HG03280 (cell line): ENCODE results near the gene MTRF1.
"Not testable (repeated sequence)": the region's sequence is repeated elsewhere in the genome, so short reads cannot be mapped to it uniquely, and the experiment has no call there.

Source experiments
- ATAC-seq: cut with Tn5 transposase; IDR thresholded peaks from one replicate; pipeline ENCODE4 v1.9.1; 2021; ENCODE audit warnings: mild to moderate bottlenecking, moderate library complexity; ENCODE audit not compliant: unreplicated experiment

Gene MTRF1

DNA sequence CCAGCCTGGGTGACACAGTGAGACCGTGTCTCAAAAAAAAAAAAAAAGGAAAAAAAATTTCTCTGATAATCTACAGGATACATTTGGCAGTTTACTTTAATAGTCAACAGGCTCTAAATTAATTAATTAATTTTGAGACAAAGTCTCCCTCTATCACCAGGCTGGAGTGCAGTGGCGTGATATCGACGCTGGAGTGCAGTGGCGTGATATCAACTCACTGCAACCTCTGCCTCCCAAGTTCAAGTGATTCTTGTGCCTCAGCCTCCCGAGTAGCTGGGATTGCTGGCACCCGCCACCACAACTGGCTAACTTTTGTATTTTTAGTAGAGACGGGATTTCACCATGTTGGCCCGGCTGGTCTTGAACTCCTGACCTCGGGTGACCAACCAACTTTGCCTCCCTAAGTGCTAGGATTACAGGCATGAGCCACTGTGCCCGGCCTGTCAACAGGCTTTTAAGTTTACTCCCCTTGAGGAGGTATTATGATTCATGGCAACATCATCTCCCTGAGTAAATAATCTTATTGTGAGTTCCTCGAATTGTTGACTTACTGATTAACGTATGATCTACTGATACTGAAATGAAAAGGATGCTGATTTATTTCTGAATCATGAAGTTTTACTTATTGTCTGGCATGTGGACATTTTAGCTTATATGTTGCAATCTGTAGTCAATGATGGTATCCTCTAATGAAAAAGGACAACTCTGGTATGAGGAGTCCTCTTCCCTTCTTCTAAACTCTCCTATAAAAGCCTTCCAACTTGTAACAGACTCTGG, 21.3 kb upstream of the MTRF1 start:
- ATAC-seq = no peak

DNA sequence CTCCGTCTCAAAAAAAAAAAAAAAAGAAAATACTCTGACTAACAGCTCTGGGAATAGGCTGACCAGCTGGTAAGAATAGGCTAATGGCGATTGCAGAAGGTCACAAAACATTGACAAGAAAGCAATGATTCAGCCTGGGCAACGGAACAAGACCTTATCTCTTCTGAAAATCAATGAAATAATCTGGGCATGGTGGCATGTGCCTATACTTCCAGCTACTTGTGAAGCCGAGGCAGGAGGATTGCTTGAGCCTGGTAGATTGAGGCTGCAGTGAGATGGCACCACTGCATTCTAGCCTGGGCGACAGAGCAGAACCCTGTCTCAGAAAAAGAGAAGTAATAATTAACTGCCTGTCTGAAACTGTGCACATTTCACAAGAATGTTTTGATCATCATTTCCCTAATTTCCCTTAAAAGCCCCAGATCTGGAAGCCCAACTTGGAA, 18.8 kb upstream of the MTRF1 start:
- ATAC-seq = no peak

DNA sequence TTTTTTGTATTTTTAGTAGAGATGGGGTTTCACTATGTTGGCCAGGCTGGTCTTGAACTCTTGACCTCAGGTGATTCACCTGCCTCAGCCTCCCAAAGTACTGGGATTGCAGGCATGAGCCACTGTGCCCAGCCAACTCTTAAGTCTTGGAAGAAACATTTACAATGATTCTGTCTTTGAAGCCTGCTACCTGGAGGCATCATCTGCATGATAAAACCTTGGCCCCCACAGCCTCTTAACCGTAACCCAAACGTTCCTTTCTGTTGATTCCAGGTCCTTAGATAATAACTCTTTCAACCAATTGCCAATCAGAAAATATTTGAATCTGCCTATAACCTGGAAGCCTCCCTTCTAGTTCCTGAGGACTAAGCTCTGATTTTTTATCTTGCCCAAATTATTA, 15.8 kb upstream of the MTRF1 start:
- not testable (repeated sequence) for ATAC-seq

DNA sequence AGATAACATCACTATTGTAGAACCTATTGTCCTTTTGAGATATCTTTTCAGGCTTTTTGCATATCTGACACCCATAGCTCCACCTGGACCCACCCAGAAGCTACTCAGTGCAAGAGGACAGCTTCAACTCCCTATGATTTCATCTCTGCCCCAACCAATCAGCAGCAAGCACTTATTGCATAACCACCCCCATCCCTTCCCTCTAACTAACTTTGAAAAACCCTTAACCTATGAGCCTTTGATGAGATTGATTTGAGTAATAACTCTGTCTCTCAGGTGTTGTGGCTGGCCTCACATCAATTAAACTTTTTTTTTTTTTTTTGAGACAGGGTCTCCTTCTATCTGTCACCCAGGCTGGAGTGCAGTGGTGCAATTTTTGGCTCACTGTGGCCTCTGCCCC, 13.4 kb upstream of the MTRF1 start:
- ATAC-seq = no peak

DNA sequence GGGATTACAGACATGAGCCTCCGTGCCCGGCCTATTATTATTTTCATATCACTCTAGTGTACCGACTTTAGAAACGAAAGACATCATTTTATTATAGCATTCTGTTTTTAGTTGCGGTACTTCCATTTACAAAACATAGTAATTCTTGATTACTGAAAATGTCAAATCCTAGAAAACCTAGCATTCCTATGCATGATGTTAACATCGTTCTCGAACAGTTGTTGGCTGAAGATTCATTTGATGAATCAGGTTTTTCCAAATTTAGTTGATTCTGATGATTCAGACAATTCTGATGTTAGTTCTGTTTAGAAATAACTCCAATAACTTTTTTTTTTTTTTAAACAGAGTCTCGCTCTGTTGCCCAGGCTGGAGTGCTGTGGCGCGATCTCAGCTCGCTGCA, 11.5 kb upstream of the MTRF1 start:
- ATAC-seq = no peak

DNA sequence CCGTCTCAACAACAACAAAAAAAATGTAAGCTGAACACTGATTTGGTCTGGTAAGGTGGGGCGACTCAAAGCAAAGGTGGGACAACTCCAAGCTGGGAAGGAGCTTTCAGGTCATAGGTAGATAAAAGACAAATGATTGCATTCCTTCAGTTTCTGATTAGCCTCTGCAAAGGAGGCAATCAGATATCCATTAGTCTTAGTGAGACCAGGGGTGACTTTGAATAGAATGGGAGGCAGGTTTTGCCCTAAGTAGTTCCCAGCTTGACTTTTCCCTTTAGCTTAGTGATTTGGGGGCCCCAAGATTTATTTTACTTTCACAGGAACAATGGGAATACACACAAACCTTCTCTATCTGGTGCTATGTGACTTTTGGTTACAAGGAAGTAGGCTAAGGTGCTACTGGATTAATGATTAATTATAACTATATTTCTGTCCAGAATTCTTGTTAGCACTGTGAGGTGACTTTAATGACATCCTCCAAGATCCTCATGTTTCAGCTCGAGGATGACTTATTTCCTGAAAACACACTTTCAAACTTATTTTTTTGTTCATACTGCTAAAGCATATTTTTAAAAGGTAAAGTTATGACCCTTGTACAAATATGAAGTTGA, 10.6 kb upstream of the MTRF1 start:
- no peak for ATAC-seq

DNA sequence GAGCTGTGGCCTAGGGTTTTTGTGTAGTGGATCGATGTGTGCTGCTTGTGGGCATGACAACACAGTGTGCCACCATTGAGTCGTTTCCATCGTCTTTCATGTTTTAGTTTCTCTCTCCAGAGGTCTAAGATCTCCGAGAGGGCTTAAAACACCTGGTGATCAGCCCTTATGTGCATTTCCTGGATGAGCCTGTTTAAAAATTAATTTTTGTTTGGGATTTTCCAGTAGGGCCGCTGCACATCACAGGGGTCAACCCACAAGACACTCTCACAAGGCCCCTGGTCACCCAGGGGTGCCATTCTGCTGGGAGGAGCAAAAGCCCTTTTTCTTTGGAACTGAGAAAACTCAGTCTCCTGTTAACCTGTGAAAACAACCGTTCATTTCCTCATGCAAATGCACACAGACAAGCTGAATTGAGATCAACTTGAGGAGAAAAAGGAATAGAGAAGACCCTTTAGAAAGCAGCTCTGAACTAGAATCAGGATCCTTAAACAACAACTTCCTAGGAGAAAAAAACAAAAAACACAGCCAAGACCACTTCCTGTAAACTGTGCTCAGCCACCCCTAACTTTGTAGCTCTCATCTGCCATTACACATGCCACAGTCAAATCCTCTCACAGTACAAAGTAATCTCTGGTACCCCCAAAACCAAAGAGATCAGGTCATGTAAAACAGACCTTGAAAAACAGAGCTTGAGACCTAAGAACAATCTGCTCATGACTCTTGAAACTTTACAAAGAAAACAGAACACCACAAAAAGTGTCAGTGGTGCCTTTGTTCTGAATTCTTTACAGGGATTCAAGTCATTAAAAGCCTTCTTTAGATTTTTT, 8.3 kb upstream of the MTRF1 start:
- no peak for ATAC-seq

DNA sequence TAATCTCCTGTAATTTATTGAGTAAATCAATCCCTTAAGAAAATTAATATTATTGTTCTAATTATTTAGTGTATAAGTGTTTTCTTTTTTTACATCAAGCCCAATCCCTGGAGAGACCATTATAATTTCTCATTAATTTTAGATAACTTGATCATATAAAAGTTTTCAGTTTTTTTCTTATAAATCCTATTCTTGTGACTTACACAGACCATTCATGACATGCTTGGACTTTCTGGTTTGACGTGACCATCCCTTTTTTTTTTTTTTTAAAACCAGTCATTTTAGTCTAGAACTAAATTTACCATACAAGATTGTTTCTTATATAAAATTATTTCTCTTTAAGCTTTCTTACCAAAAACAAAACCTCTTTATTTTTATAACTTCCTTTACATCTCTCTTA, 5.4 kb upstream of the MTRF1 start:
- no peak for ATAC-seq

DNA sequence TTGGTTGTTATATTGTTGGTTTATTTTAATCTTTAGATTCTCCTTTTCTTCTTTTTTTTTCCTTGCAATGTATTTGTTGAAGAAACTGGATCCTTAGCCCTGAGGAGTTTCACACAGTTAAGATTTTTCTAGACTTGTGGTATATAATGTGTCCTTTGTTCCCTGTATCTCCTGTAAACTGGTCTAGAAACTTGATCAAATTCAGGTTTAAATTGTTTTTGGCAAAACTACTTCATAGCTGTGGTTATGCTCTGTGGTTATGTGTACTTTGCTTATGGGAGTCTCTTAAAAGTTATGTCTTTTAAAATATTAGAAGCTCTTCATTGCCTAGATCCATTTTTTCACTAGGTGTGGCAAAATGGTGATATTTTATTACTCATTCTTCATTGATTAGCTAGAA, 3.7 kb upstream of the MTRF1 start:
- no peak for ATAC-seq

DNA sequence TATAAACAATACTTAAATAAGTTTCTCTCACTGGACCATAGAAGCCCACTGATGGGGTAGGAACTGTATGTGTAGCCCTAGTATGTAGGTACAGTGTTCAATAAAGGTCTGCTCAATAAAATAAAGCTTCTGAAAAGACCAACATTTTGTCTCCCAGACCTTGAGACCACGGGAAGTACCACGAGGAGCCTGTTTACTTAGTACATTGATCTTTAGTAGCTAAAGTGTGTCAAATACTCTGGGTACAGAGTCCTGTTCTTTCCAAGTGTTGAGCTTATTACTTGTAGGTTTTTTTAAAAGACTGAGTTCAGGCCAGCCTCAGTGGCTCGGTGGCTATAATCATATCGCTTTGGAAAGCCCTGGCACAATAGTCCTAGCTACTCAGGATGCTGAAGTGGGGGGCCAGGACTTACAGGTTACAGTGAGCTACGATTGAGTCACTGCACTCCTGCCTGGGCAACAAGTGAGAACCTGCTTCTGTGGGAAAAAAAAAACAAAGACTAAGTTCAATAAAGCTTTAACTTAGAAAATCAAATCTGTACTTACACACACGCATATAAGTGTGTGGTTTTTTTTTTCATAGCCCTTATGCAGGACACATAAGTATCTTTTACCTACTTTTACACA, 3.4 kb downstream of the MTRF1 start:
- ATAC-seq = no peak

DNA sequence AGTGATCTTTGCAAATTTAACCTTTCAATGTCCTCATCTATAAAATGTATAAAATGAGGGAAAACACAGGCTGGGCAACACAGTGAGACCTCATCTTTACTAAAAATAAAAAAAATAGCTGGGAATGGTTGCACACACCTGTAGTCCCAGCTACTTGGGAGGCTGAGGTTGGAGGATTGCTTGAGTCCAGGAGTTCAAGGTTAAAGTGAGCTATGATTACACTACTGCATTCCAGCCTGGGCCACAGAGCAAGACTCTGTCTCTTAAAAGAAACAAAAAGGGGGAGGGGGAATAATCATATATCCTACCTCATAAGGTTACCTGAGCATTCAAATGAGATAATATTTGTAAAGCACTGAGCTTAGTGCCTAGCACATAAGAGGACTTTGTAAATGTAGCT, 5.8 kb downstream of the MTRF1 start:
- ATAC-seq = no peak

DNA sequence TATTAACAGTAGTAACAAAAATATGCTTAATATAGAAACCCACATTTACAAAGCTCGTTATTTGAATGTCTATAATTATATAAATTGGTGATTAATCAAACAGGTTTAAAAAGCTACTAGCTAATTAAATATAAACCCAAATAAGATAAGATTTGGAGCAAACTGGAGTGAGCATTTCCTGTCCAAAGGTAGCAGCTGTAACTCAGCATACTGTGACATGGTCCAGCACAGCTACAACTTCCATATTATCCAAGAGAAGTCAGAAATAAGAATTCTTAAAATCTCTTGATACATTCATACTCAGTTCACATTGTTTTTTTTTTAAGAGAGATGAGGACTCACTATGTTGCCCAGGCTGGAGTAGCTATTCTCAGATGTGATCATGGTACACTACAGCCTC, 8.5 kb downstream of the MTRF1 start:
- ATAC-seq = no peak

DNA sequence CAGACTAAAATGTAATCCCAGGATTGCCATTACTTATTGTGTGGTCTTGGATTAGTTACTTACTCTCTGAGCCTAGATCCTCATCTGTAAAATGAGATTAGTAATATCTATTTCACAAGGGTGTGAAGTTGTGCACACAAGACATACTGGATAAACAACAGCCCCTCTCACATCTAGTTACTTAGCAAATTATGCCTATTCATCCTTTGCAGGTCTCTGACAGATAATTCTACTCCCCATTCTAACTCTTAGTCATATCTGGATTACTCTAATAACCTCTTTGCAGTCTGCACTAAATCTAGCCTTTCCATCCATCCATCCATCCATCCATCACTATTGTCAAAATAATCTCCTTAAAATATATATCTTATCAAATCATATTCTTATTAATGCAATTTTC, 12.4 kb downstream of the MTRF1 start:
- no peak for ATAC-seq

DNA sequence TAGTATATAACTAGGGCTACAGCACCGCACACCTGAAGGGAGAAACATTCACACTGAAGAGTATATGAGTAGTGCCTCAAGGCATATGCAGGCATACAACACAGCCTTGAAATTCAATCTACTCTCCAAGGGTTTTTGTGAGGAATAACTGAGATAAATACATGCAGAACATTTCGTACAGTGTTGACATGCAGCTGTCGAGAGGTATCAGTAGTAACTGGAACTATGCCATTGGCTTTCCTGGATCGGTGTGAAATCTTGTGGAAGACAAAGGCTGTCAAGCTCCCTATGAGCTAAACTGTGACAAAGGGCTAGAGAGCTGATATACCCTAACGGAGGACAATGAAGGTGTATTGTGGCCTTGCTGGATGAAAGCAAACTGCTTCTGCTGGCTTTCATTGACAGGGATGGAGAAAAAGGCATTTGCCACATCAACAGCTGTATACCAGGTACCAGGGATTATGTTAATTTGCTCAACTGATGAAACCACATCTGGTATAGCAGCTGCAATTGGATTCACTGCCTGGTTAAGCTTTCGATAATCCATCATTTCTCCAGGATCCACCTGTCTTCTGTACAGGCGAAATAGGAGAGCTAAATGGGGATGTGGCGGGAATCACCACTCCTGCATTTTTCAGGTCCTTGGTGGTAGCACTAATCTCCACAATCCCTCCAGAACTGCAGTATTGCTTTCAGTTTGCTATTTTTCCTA, 16.3 kb downstream of the MTRF1 start:
- ATAC-seq = no peak

DNA sequence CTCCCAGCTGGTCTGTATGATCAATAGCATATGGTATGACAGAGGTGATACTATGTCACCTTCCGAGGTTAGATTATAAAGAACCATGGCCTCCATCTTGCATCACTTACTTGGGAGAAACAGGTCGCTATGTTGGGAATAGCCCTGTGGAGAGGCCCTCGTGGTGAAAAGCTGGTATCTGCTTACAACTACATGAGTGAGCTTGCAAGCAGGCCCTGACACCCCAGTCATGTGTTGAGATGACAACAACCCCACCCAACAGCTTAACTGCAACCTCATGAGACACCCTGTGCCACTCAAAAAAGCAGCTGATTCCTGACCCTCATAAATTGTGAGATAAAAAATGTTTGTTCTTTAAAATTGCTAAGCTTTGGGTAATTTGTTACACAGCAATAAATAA, 18.8 kb downstream of the MTRF1 start:
- no peak for ATAC-seq

DNA sequence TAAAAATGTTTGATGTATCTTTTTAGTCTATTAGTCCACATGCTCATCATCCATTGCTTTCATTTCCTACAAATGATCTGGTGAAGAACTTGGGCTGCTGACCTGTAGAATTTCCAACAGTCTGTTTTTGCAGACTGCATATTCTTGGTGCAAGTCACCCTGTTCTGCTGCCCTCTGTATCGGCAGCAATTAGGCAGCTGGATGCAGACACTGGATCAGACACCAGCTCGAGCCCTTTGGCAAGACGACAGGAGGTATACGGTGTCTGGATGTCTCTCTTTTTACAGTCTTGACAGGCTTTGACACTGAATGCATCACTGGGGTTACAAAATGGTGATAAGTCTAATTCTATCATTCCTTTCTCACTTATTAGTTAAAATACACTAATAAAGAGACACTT, 21.8 kb downstream of the MTRF1 start:
- no peak for ATAC-seq

DNA sequence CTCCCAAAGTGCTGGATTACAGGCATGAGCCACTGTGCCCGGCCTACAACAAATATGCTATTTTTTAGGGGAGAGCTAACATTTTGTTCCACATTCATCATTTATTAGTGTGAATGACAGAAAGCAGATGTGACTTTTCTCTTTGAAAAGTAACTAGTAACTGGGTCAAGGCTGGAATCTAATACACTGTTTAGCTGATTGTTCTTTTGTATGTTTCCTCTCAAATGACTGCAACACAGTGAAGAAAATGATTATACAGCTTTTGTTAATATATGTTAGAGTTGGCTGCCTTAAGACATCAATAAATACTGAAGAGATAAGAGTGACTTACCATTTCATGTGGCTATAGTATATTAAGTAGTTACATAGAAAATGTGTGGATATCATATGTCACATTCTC, 27.0 kb downstream of the MTRF1 start:
- ATAC-seq = no peak

DNA sequence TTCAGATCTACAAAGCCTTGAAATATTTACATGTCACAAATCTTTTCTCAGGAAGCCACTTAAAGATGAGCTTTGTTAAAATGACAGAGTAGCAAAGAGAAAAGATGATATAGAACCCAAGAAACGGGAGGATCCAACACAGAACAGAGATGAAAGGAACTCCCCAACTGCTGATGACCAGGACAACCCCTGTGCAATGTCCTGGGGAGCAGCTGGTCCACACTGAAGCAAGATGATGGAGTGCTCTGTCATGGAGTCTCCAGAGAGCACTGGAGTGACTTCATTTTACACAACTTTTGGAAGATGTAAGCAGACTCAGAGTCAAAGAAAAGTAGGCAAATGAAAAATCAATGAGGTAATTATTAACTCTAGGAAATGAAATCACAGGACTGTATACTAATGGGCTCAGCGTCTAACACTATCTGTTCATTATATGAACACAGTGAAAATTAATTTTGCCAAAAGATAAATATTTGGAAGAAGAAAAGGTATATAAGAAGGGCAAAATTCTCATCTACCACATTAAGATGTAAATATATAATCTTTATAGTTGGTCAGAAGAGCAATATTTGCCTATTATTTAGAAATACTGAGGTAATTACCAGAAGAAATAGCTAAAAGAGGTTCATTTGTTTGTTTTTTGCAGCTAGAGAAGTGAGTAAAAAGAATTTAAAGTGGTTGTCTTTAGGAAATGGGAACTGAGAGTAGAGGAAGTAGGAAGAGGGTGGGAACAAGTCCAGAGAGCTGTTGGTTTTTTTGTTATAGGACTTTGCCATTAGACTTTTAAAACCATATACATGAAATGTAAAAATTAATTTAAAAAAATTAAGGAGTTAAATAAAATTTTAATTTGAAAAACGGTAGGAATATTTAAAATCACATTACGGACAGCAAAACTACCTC, 30.5 kb downstream of the MTRF1 start:
- no peak for ATAC-seq

DNA sequence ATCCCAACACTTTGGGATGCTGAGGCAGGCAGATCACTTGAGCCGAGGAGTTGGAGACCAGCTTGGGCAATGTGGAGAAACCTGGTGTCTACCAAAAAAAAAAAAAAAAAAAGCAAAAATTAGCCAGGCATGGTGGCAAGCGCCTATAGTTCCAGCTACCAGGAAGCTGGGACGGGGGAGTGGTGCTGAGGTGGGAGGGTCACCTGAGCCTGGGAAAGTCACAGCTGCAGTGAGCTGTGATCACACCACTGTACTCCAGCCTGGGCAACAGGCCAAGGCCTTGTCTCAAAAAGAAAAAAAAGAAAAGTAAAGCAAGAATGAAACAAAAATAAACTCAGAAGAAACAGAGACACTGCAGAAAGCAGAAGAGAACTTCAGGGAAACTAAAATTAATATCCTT, 31.6 kb downstream of the MTRF1 start:
- ATAC-seq = no peak
